ENCODE measurements around the gene SLC35F3. TPM values are rescaled to one million over a fixed set of nuclear protein-coding genes. Genes with fewer than 3 reads are reported as not detected.
A peak's percentile ranks its signal among the peaks of the same experiment; 100 is the strongest.

The SLC35F3 gene
- total RNA-seq, 8 experiments from 2014 or later, result 0.46 to 2.1 (median 0.71) TPM; not detected in 3

DNA sequence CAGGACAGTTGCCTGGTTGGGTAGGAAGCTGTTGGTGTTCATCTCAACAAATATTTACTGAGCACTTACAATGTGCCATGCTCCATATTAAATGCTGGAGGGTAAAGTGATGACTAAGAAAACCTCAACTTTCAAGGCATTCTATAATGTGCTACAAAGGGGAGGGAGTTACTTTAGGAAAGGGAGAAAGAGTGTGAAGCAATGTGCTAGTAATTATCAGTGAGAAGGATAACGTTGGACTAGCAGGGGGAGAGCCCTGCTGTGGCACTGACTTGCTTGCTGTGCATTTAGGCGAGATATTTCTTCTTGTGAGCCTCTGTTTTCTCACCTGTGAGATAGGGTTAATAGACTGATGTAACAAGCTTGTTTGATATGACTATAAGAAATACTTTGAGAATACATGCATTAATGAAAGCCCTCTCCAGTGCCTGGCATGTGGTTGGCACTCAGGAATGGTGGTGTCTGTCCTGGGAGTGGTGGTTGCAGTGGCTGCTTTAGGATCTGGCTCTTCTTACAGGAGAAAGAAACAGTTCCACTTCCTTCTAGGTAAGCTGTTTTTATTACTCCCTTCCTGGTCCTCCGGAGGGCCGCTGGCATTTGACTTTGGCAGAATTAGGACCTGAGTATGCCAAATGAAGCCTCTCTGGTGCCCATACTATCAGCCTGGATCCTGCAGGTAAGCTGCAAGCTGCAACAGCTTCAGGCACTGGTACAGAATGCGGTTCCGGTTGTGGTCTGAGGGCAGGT is 357.7 kb downstream of the SLC35F3 start:
- H3K27ac ChIP-seq, result no peak overlapping the region
- 0 to 93% (median 60%) methylated on average over 1 to 6 of the region's 6 CpGs; no CpG with 5 or more reads in 1 of the 10 experiments for WGBS, 10 experiments
- ATAC-seq (replicated peaks in 6 of 8), result no peak
- in situ Hi-C loops (cut with MboI; ENCODE audit: low pct_unique_long_range_greater_than_20kb in 2 of 9, low sequenced_read_pairs in 9 of 9, unreplicated experiment in 9 of 9), result no loop called here
- no peak overlapping the region for H3K4me3 ChIP-seq
- H3K4me1 ChIP-seq (replicated peaks in 1 of 2), result no peaks in the 10 kb centered on the region

- 0 to 90% (median 68%) methylated on average over 1 to 2 of the region's 2 CpGs; no CpG with 5 or more reads in 6 of the 10 experiments for WGBS, 10 experiments
- in situ Hi-C loops (cut with MboI; ENCODE audit: low pct_unique_long_range_greater_than_20kb in 2 of 9, low sequenced_read_pairs in 9 of 9, unreplicated experiment in 9 of 9), result no loop called here
- ATAC-seq (replicated peaks in 6 of 8), result peak in 1 of 8 experiments; percentile 96
- no peak overlapping the region for H3K4me3 ChIP-seq
- no peak overlapping the region for H3K27ac ChIP-seq
- H3K4me1 ChIP-seq (replicated peaks in 1 of 2), result no peaks in the 10 kb centered on the region
These were observed 358.3 kb downstream of the SLC35F3 start for GRCh38 chr1:234262754-234263105.

GRCh38 chr1:234264832-234265231 is 360.4 kb downstream of the SLC35F3 start:
- in situ Hi-C loops (cut with MboI; ENCODE audit: low pct_unique_long_range_greater_than_20kb in 2 of 9, low sequenced_read_pairs in 9 of 9, unreplicated experiment in 9 of 9), result no loop called here
- WGBS, 10 experiments, result 25 to 90% (median 63%) methylated on average over 1 to 5 of the region's 5 CpGs; no CpG with 5 or more reads in 1 of the 10 experiments
- Histone ChIP-seq H3K27ac (no peak overlapping the region), H3K4me3 (no peak overlapping the region), H3K4me1 (replicated peaks in 1 of 2) (no peaks in the 10 kb centered on the region)
- ATAC-seq (replicated peaks in 6 of 8), result no peak

DNA sequence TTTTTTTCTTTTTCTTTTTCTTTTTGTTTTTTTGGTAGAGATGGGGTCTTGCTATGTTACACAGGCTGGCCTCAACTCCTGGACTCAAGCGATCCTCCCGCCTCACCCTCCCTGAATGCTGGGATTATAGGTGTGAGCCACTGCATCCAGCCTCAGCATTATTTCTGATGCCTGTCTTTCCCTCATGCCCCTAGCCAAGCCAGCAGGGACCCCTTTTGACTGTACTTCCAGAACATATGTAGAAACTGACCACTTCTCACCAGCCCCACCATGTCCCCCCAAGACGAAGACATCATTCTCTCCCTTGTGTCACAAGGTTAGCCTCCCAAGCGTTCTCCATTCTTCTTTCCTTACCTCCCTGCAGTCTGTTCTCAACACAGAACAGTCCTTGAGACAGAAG is 360.8 kb downstream of the SLC35F3 start:
- Histone ChIP-seq H3K27ac (no peak overlapping the region), H3K4me1 (replicated peaks in 1 of 2) (no peaks in the 10 kb centered on the region), H3K4me3 (no peak overlapping the region)
- no peak for ATAC-seq (replicated peaks in 6 of 8)
- in situ Hi-C loops (cut with MboI; ENCODE audit: low pct_unique_long_range_greater_than_20kb in 2 of 9, low sequenced_read_pairs in 9 of 9, unreplicated experiment in 9 of 9), result no loop called here
- 0 to 100% (median 87%) methylated on average over 1 to 4 of the region's 4 CpGs; no CpG with 5 or more reads in 2 of the 10 experiments for WGBS, 10 experiments

GRCh38 chr1:234265861-234266260 is 361.4 kb downstream of the SLC35F3 start:
- in situ Hi-C loops (cut with MboI; ENCODE audit: low pct_unique_long_range_greater_than_20kb in 2 of 9, low sequenced_read_pairs in 9 of 9, unreplicated experiment in 9 of 9), result no loop called here
- Histone ChIP-seq H3K4me1 (replicated peaks in 1 of 2) (no peaks in the 10 kb centered on the region), H3K27ac (no peak overlapping the region), H3K4me3 (no peak overlapping the region)
- peak in 1 of 8 experiments; percentile 39 for ATAC-seq (replicated peaks in 6 of 8)
- 8 to 44% (median 18%) methylated on average over 1 of the region's 1 CpG; no CpG with 5 or more reads in 4 of the 10 experiments for WGBS, 10 experiments

DNA sequence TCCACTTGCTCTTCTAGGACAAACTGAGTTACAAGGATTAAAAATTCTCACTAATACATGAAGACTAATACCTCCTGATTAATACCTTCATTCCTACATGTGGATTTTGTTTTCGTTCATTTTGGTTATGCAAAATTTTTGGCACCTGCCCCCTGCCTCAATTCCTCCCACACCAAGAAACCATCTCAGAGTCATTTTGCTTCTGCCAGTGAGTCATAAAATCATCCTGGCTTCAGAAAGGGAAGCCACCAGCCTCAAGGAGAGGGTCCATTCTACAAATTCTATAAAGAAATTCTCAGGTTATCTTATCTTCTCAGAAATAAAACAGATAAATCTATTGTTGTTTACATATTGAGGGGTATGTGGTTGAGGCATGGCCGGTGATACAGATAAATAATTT is 365.6 kb downstream of the SLC35F3 start:
- no peak overlapping the region for H3K27ac ChIP-seq
- no peak for ATAC-seq (replicated peaks in 6 of 8)
- no peaks in the 10 kb centered on the region for H3K4me1 ChIP-seq (replicated peaks in 1 of 2)
- H3K4me3 ChIP-seq, result no peak overlapping the region
- in situ Hi-C loops (cut with MboI; ENCODE audit: low pct_unique_long_range_greater_than_20kb in 2 of 9, low sequenced_read_pairs in 9 of 9, unreplicated experiment in 9 of 9), result no loop called here
- 6 to 95% (median 80%) methylated on average over 1 to 2 of the region's 2 CpGs; no CpG with 5 or more reads in 1 of the 10 experiments for WGBS, 10 experiments

- H3K27ac ChIP-seq, result no peak overlapping the region
- ATAC-seq (replicated peaks in 6 of 8), result no peak
- in situ Hi-C loops (cut with MboI; ENCODE audit: low pct_unique_long_range_greater_than_20kb in 2 of 9, low sequenced_read_pairs in 9 of 9, unreplicated experiment in 9 of 9), result no loop called here
These were observed 366.2 kb downstream of the SLC35F3 start for GRCh38 chr1:234270581-234271242.

DNA sequence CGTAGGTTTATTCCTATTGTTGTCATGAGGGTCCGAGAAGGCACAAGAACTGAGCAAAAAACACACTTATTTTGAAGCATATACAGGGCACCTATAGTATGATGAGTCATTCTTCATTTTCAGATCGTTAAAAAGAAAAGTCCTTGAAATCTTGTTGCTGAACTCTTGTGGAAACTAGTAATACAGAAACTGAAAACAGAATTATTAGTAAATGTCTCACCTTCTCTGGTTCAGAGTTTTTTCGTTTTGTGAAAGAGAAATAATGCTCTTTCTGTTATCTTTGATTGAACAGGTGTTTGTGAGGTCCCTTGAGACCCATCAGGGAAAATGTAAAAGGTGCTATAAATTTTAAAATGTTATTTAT is 366.7 kb downstream of the SLC35F3 start:
- H3K27ac ChIP-seq, result no peak overlapping the region
- no peak for ATAC-seq (replicated peaks in 6 of 8)
- in situ Hi-C loops (cut with MboI; ENCODE audit: low pct_unique_long_range_greater_than_20kb in 2 of 9, low sequenced_read_pairs in 9 of 9, unreplicated experiment in 9 of 9), result no loop called here
- WGBS, 10 experiments, result 16 to 91% (median 82%) methylated on average over 2 to 4 of the region's 4 CpGs
- H3K4me3 ChIP-seq, result no peak overlapping the region
- H3K4me1 ChIP-seq (replicated peaks in 1 of 2), result no peaks in the 10 kb centered on the region

More at GRCh38 chr1:234270581-234271242, 366.2 kb downstream of the SLC35F3 start:
- H3K4me1 ChIP-seq (replicated peaks in 1 of 2), result no peaks in the 10 kb centered on the region
- no peak overlapping the region for H3K4me3 ChIP-seq
- WGBS, 10 experiments, result 0 to 83% (median 64%) methylated on average over 1 to 6 of the region's 6 CpGs; no CpG with 5 or more reads in 2 of the 10 experiments

GRCh38 chr1:234272656-234273312 is 368.3 kb downstream of the SLC35F3 start:
- WGBS, 10 experiments, result 0 to 100% (median 58%) methylated on average over 1 to 7 of the region's 9 CpGs; no CpG with 5 or more reads in 1 of the 10 experiments
- no peak for ATAC-seq (replicated peaks in 6 of 8)
- H3K4me3 ChIP-seq, result no peak overlapping the region
- no peaks in the 10 kb centered on the region for H3K4me1 ChIP-seq (replicated peaks in 1 of 2)
- no peak overlapping the region for H3K27ac ChIP-seq
- in situ Hi-C loops (cut with MboI; ENCODE audit: low pct_unique_long_range_greater_than_20kb in 2 of 9, low sequenced_read_pairs in 9 of 9, unreplicated experiment in 9 of 9), result no loop called here

- 10 to 93% (median 73%) methylated on average over 2 to 6 of the region's 6 CpGs for WGBS, 10 experiments
- no peak for ATAC-seq (replicated peaks in 6 of 8)
- Histone ChIP-seq H3K27ac (no peak overlapping the region), H3K4me3 (no peak overlapping the region), H3K4me1 (replicated peaks in 1 of 2) (no peaks in the 10 kb centered on the region)
- in situ Hi-C loops (cut with MboI; ENCODE audit: low pct_unique_long_range_greater_than_20kb in 2 of 9, low sequenced_read_pairs in 9 of 9, unreplicated experiment in 9 of 9), result no loop called here
These were observed 369.5 kb downstream of the SLC35F3 start for GRCh38 chr1:234273981-234274380.

- in situ Hi-C loops (cut with MboI; ENCODE audit: low pct_unique_long_range_greater_than_20kb in 2 of 9, low sequenced_read_pairs in 9 of 9, unreplicated experiment in 9 of 9), result no loop called here
- no peak overlapping the region for H3K27ac ChIP-seq
- no peak overlapping the region for H3K4me3 ChIP-seq
- 6 to 90% (median 57%) methylated on average over 1 to 7 of the region's 7 CpGs; no CpG with 5 or more reads in 1 of the 10 experiments for WGBS, 10 experiments
- no peaks in the 10 kb centered on the region for H3K4me1 ChIP-seq (replicated peaks in 1 of 2)
- no peak for ATAC-seq (replicated peaks in 6 of 8)
These were observed 371.8 kb downstream of the SLC35F3 start for GRCh38 chr1:234276151-234276788.

DNA sequence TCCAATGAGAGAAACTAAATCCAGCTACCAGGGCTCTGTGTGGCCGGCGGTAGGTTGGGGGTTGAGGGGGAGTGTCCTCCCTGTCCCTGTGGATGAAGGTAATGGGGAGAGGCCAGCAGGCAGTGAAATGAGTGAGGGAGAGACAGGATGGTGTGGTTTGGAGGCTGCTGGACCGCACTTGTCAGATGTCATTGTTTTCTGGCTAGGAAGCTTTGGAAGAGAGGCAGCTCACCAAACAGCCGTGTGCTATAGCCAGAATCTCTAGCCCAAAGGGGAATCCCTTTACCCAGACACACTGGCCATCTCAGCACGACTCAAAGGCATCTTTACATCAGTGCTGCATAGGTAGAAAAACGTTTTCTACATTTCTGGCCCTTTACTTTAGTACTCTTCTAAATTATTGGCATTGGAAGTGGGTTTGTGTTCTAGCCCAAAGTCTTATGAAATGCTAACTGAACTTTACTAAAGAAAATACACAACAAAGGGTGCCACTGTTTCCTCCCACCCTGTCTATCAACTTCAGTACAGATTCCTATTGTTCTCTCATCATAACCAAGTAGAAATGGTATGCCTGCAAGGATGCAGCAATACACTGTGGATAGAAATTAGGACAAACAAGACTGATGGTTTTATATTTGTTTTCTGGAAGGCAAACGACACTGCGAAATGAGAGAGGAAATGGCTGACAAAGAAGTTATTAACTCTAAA is 372.8 kb downstream of the SLC35F3 start:
- no peak overlapping the region for H3K27ac ChIP-seq

More for the DNA sequence above, 372.8 kb downstream of the SLC35F3 start:
- in situ Hi-C loops (cut with MboI; ENCODE audit: low pct_unique_long_range_greater_than_20kb in 2 of 9, low sequenced_read_pairs in 9 of 9, unreplicated experiment in 9 of 9), result no loop called here
- 0 to 100% (median 71%) methylated on average over 1 to 8 of the region's 8 CpGs for WGBS, 10 experiments
- no peak for ATAC-seq (replicated peaks in 6 of 8)
- no peaks in the 10 kb centered on the region for H3K4me1 ChIP-seq (replicated peaks in 1 of 2)
- H3K4me3 ChIP-seq, result no peak overlapping the region

All from motor neuron (in vitro differentiated cells).